Nephron progenitor cell (in vitro differentiated cells): ENCODE data around the gene ADGRE3.
"Not testable (repeated sequence)": the region's sequence is repeated elsewhere in the genome, so short reads cannot be mapped to it uniquely, and the experiment has no call there.

Experiments used
- DNase-seq: peaks from one replicate; pipeline ENCODE4 v3.0.0; 2021
- H3K27ac Mint-ChIP-seq: 2 replicates; pipeline ENCODE4 v1.8.0; 2021; ENCODE audit warnings: mild to moderate bottlenecking, moderate library complexity, mixed read lengths
- H3K27me3 Mint-ChIP-seq: 2 replicates; pipeline ENCODE4 v1.8.0; 2021; ENCODE audit warnings: mild to moderate bottlenecking, low read depth, mixed read lengths; ENCODE audit not compliant: poor library complexity
- H3K36me3 Mint-ChIP-seq: 2 replicates; pipeline ENCODE4 v1.8.0; 2021; ENCODE audit warnings: low read depth, mixed read lengths
- H3K4me1 Mint-ChIP-seq: 2 replicates; pipeline ENCODE4 v1.8.0; 2021; ENCODE audit warnings: mixed read lengths
- H3K4me3 Mint-ChIP-seq: 2 replicates; pipeline ENCODE4 v1.8.0; 2021; ENCODE audit warnings: mild to moderate bottlenecking, moderate library complexity, mixed read lengths
- H3K9me3 Mint-ChIP-seq: 2 replicates; pipeline ENCODE4 v1.8.0; 2021; ENCODE audit warnings: mild to moderate bottlenecking, moderate library complexity, mixed read lengths
- CTCF ChIP-seq: fragments of 200-600 bp; sonication (generic); IDR thresholded peaks from 2 replicates; pipeline ENCODE4 v1.5.0; 2021; ENCODE audit warnings: antibody characterized with exemption

ADGRE3 gene

GRCh38 chr19:14603990-14604387 is 70.7 kb downstream of the ADGRE3 start:
- no peaks in the 10 kb centered on the region for H3K36me3 Mint-ChIP-seq

GRCh38 chr19:14599548-14600147 is 75.0 kb downstream of the ADGRE3 start:
- Mint-ChIP-seq H3K27me3 (peaks cover 16% of the 10 kb centered on the region), H3K4me1 (no peaks in the 10 kb centered on the region), H3K36me3 (peaks cover 6% of the 10 kb centered on the region), H3K27ac (no peak overlapping the region), H3K9me3 (peaks cover 64% of the 10 kb centered on the region), H3K4me3 (no peak overlapping the region)
- no peak for DNase-seq
- no peak for TF ChIP-seq CTCF

More at GRCh38 chr19:14603990-14604387, 70.7 kb downstream of the ADGRE3 start:
- Mint-ChIP-seq H3K4me3 (no peak overlapping the region), H3K27me3 (peaks cover 19% of the 10 kb centered on the region), H3K4me1 (no peaks in the 10 kb centered on the region), H3K9me3 (peaks cover 69% of the 10 kb centered on the region), H3K27ac (no peak overlapping the region)
- DNase-seq = no peak
- TF ChIP-seq CTCF = no peak

- Mint-ChIP-seq H3K4me3 (no peak overlapping the region), H3K9me3 (peaks cover 58% of the 10 kb centered on the region), H3K4me1 (no peaks in the 10 kb centered on the region), H3K27ac (no peak overlapping the region), H3K27me3 (peaks cover 13% of the 10 kb centered on the region), H3K36me3 (peaks cover 6% of the 10 kb centered on the region)
- DNase-seq = no peak
- no peak for TF ChIP-seq CTCF
These were observed 79.1 kb downstream of the ADGRE3 start for GRCh38 chr19:14595558-14595957.

GRCh38 chr19:14589433-14589832 is 85.2 kb downstream of the ADGRE3 start:
- not testable (repeated sequence) for H3K27ac Mint-ChIP-seq, H3K36me3 Mint-ChIP-seq, H3K4me1 Mint-ChIP-seq, DNase-seq, H3K27me3 Mint-ChIP-seq, H3K4me3 Mint-ChIP-seq
- peaks cover 25% of the 10 kb centered on the region for H3K9me3 Mint-ChIP-seq

GRCh38 chr19:14585187-14585586 is 89.5 kb downstream of the ADGRE3 start:
- not testable (repeated sequence) for H3K4me1 Mint-ChIP-seq, DNase-seq, H3K4me3 Mint-ChIP-seq, H3K36me3 Mint-ChIP-seq, H3K27me3 Mint-ChIP-seq
- Mint-ChIP-seq H3K27ac (peak overlapping the region; percentile 36), H3K9me3 (peaks cover 10% of the 10 kb centered on the region)

- not testable (repeated sequence) for H3K4me1 Mint-ChIP-seq, H3K27me3 Mint-ChIP-seq, H3K4me3 Mint-ChIP-seq, H3K36me3 Mint-ChIP-seq, H3K27ac Mint-ChIP-seq, DNase-seq
- H3K9me3 Mint-ChIP-seq = peaks cover 10% of the 10 kb centered on the region
These were observed 90.3 kb downstream of the ADGRE3 start for GRCh38 chr19:14584372-14584771.

- Mint-ChIP-seq H3K27me3 (peaks cover 4% of the 10 kb centered on the region), H3K4me3 (no peak within 1 kb of the TSS), H3K36me3 (no peaks in the 10 kb centered on the region), H3K9me3 (peaks cover 10% of the 10 kb centered on the region), H3K27ac (no peak within 1 kb of the TSS), H3K4me1 (no peaks in the 10 kb centered on the region)
- TF ChIP-seq CTCF = no peak
- DNase-seq = no peak
These were observed 91.7 kb downstream of the ADGRE3 start, which contains the start of gene CLEC17A for GRCh38 chr19:14582894-14583340. TSS of gene CLEC17A (plus strand) at chr19:14583084. CDS start at chr19:14583161, 77 bp downstream.
